ENCODE results near the gene WDR1. TPM values are rescaled to one million over a fixed set of nuclear protein-coding genes. Genes with fewer than 3 reads are reported as not detected.

WDR1 gene
- total RNA-seq, 1 experiment from 2014 or later, result 383 TPM

DNA sequence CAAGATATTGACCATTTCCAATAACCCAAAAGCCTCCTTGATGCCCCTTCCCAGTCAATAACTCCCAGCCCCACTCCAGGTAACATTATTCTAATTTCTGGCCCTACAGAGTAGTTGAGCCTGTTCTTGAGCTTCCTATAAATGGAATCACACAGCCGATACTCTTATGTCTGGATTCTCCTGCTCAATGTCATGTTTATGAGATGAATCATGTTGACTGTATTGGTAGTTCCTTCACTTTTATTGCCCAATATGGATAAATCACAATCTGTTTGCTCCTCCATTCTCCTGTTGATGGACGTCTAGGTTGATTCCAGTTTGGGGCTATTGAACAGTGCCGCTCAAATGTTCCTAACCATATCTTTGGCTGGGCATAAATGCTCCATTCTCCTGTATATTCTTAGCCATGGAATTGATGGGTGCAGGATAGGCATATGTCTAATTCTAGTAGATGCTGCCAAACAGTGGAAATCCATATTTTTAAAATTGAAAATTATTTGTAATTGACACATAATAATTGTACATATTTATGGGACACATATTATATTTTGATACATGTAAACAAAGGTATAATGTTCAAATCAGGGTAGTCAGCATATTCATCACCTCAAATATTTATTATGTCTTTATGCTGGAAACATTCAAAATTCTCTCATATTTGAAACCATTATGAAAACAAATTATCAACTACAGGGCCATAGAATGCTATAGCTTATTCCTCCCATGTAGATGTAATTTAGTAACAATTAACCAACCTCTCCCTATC, 54.8 kb downstream of the WDR1 start:
- in situ Hi-C loops (cut with HindIII; ENCODE audit: low sequenced_read_pairs), result no loop called here
- no peak for DNase-seq (ENCODE audit: low spot score)

DNA sequence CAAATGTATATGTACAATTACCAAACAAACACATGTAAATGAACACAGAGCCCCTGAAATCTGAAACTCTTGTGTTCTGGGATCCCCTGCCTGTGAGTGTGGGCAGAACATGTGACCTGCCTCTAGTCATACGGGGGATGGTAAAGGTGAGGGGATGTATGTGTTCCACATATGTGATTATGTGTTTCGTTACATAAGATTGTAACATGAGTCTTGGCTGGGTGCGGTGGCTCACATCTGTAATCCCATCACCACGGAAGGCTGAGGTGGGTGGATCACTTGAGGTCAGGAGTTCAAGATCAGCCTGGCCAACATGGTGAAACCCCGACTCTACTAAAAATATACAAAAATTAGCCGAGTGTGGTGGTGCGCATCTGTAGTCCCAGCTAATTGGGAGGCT, 58.2 kb downstream of the WDR1 start:
- no peak for DNase-seq (ENCODE audit: low spot score)
- in situ Hi-C loops (cut with HindIII; ENCODE audit: low sequenced_read_pairs), result no loop called here

DNA sequence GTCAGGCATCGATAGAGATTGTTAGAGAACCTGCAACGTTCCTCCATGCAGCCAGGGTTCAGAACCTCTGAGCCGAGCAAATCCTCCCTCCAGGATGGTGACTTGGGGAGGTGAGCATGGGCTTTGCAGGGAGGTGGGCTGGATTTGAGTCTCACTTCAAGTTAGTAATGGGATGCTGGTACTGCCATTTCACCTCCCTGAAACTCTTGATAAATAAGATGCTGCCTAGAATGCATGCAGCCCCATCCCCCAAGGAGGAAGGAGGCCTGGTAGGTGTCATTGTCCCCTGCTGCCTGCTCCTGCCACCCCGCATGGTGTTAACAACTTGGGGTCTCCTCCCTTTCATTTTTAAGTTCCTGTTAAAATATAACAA, 59.6 kb downstream of the WDR1 start:
- DNase-seq (ENCODE audit: low spot score), result no peak
- in situ Hi-C loops (cut with HindIII; ENCODE audit: low sequenced_read_pairs), result no loop called here

GRCh38 chr4:10056334-10057022, 60.1 kb downstream of the WDR1 start:
- in situ Hi-C loops (cut with HindIII; ENCODE audit: low sequenced_read_pairs), result no loop called here
- no peak for DNase-seq (ENCODE audit: low spot score)

GRCh38 chr4:10055871-10056270, 60.7 kb downstream of the WDR1 start:
- in situ Hi-C loops (cut with HindIII; ENCODE audit: low sequenced_read_pairs), result no loop called here
- no peak for DNase-seq (ENCODE audit: low spot score)

DNA sequence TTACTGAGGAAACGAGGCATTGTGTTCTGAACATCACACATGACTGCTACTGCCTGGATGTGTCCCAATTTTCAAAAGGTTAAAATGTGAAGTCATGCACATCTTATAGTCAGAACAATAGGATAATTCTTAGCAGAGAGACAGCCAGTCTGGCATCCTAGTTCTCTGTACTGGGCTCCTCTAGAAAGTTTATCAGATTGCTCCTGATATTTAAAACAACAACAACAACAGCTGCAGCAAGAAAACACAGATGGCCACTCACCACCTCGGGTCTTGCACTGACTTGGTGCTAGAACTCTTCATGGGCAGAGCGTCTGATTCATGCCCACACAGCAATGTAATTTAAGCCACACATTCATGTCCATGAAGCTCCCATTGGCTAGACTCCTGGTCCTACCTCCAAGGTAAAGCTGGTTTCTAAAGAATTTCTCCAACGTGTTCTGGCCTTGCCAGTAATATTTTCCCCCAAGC, 62.0 kb downstream of the WDR1 start:
- no peak for DNase-seq (ENCODE audit: low spot score)
- in situ Hi-C loops (cut with HindIII; ENCODE audit: low sequenced_read_pairs), result no loop called here

GRCh38 chr4:10053635-10054453, 62.8 kb downstream of the WDR1 start:
- in situ Hi-C loops (cut with HindIII; ENCODE audit: low sequenced_read_pairs), result no loop called here
- DNase-seq (ENCODE audit: low spot score), result no peak

DNA sequence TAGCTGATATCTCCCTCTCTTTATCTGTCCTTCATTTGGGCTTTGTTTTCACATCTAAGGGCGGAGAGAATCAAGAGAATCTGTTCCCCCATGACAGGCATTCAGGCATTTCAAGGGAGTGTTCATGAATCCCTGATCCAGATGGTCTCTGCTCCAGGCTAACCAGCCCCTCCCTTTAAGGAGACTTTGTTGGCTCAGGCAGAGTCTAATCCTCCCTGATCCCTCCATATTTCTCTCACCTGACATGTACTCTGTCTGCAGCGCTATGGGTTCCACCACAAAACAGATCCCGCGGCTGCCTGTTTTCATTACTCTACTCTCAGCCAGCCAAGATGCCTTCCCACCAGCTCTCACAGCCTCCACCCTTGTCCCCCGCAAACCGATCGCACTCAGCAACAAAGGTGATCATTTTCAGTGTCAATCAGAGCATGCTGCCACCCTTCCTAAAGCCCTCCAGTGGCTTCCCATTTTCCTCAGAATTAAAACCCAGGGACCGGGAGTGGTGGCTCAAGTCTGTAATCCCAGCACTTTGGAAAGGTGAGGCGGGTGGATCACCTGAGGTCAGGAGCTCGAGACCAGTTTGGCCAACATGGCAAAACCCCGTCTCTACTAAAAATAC, 65.0 kb downstream of the WDR1 start:
- DNase-seq (ENCODE audit: low spot score), result no peak
- in situ Hi-C loops (cut with HindIII; ENCODE audit: low sequenced_read_pairs), result no loop called here

DNA sequence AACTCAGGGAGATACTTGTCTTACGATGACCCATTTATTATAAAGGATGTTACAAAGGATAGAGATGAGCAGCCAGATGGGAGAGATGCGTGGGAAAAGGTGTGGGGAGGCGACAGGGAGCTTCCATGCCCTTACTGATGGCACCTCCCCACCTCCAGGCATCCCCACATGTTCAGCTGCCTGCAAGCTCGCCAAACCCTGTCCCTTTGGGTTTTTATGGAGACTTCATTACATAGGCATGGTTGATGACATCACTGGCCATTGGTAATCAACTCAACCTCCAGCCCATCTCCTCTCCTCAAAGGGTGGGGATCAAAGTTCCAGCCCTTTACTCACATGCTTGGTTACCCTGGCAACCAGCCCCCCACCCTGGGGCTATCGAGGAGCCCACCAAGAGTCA, 65.9 kb downstream of the WDR1 start:
- in situ Hi-C loops (cut with HindIII; ENCODE audit: low sequenced_read_pairs), result no loop called here
- DNase-seq (ENCODE audit: low spot score), result no peak

DNA sequence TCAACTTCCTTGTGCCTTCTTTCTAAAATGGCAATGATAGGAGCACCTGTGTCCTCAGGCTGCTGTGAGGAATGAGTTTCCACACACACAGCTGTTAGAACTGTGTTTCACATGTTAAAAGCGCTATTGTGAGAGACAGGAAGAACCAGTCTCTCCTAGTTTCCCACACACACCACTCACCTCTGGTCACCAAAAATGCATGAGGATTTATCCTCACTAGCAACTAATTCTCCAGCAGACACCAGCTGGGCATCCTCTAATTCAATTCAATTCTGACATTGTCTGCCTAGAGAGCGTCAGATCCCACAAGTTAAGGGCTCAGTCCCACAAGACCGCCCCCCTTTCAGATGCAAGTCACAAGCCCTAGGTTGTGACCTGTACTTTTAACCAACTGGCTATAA, 66.3 kb downstream of the WDR1 start:
- no peak for DNase-seq (ENCODE audit: low spot score)
- in situ Hi-C loops (cut with HindIII; ENCODE audit: low sequenced_read_pairs), result no loop called here

DNA sequence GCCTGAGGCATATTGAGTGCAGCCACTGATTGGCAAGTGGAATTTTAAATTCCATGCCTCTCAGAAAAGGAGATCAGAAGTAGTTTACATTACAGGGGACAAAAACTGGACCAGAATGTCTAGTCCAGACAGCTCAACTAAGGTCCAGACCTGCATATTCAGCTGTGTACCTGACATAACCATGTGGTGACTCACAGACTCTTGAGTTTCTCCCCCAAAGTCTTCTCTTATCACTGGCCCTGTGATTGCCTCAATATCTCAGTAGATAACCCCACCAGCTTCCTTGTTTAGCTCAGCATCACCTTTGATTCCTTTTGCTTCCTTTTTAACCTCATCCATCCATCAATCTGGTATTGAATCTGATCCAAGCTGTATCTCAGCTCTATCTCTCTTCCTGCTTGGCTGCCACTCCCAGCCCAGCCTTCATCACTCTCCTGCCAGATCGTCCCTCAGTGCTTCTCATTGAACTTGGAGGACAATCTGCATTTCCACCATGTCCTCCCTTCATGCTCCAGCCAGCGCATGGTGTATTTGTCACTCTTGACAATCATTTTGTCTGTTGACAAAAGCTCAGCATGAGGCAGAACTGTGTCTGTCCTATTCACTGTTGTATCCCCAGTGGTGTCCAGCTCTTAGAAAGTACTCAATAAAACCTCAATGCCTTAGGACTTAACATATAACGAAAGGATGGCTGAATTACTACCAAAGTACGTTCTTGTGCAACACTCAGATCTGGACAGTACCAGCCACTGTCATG, 67.5 kb downstream of the WDR1 start:
- in situ Hi-C loops (cut with HindIII; ENCODE audit: low sequenced_read_pairs), result no loop called here
- DNase-seq (ENCODE audit: low spot score), result no peak

DNA sequence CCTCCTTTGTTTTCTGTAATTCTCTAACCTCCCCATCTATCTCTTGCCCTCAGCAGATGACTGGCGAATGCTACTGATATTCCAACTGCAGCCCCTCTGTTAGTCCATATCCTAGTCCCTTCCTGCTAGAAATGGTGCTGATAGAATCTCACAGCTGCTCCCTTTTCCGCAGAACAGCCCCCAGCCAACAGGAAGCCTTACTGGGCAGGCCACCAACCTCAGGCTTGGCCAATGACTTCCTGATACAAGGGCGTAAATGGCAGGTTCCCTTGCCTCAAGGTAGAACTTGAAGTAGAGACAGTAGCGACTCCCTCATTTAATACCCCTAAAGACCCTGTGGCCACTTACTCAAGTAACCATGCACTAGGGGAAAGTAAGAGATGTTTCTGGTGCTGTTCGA, 68.6 kb downstream of the WDR1 start:
- no peak for DNase-seq (ENCODE audit: low spot score)
- in situ Hi-C loops (cut with HindIII; ENCODE audit: low sequenced_read_pairs), result no loop called here

DNA sequence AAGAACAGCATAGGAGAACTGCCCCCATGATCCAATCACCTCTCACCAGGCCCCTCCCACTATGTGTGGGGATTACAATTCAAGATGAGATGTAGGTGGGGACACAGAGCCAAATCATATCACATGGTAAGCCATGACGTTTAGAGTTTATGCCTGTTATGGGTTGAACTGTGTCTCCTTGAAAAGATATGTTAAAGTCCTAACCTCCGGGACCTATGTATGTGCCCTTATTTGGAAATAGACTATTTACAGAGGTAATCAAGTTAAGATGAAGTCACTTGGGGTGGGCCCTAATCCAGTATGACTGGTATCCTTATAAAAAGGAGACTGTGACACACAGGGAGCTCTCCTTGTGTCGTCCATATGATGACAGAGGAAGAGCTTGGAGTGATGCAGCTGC, 70.1 kb downstream of the WDR1 start:
- DNase-seq (ENCODE audit: low spot score), result no peak
- in situ Hi-C loops (cut with HindIII; ENCODE audit: low sequenced_read_pairs), result no loop called here

DNA sequence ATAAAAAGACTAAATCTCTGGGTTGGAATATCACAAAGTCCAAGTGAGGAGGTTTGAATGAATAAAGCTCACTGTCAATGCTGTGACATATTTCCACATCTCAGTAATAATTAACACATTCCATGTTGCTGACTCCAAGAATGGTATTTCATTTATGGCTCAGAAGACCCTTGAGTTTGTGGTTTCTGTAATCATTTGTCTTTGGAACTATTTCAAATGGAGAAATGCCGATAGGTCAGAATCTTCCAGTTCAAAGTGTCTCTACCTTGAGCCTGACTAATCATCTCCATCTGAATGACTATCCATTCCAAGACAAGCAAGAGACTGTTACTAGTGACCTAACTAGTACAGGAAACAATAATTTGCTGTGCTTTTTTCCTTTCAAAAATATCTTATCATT, 71.1 kb downstream of the WDR1 start:
- in situ Hi-C loops (cut with HindIII; ENCODE audit: low sequenced_read_pairs), result no loop called here
- DNase-seq (ENCODE audit: low spot score), result no peak

DNA sequence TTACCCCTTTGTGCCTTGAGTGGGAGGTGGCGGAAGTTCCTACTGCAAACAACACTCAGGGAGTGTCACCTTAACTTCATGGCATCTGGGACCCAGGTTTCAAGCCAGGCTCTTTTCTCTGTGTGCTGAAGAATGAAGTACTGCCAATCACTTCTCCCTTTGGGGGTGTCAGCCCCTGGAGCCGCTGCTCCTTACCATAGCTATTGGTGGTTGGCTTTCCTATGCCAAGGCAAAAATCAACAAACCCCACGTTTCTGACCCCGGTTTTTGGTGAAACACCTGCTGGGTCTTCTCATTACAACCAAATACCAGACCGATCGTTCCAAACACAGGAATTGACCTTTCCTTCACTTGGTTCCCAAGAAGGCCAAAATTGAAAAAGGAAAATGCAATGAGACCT, 75.6 kb downstream of the WDR1 start:
- in situ Hi-C loops (cut with HindIII; ENCODE audit: low sequenced_read_pairs), result no loop called here

DNA sequence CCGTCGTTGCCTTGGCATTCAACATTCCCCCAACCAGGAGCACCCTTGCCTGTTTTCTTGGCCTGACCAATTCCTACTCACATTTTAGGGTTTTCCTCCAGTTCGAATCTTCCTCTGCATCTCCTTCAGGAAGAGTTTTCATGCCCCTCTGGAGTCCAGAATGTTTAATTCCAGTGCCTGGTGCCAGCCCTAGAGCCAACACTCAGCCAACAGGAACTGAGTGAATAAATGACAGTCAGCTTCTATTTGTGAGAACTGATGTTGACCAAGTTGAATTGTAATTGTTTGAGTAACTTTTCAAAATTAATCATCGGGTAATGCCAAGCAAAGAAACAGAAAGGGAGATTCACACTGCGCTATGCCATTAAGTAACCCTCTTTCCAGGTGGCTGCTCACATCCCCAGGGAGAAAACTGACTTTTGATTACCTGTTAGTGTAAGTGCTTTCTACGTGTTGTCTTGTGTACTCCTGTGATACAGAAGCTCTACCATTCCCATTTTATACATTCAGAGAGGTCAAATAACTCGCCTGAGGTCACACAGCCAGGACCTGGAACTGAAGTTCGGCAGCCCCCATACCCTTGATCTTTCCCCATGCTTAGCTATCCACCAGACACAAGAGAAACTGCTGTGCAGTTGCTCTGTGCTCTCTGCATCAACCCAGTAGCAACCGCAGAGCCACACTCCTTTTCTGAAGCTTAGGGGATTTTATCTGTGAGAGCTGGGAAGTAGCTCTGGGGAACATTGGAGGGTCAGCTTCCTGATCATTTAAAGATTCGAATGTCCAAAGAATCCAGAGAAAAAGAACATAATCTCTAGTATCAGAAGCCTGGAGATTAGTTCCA, 76.3 kb downstream of the WDR1 start:
- in situ Hi-C loops (cut with HindIII; ENCODE audit: low sequenced_read_pairs), result no loop called here
- no peak for DNase-seq (ENCODE audit: low spot score)

More for the DNA sequence above, 75.6 kb downstream of the WDR1 start:
- no peak for DNase-seq (ENCODE audit: low spot score)

GRCh38 chr4:10036807-10037342, 79.7 kb downstream of the WDR1 start:
- in situ Hi-C loops (cut with HindIII; ENCODE audit: low sequenced_read_pairs), result no loop called here

GRCh38 chr4:10035130-10035529, 81.5 kb downstream of the WDR1 start:
- DNase-seq (ENCODE audit: low spot score), result no peak
- in situ Hi-C loops (cut with HindIII; ENCODE audit: low sequenced_read_pairs), result no loop called here

More at GRCh38 chr4:10036807-10037342, 79.7 kb downstream of the WDR1 start:
- DNase-seq (ENCODE audit: low spot score), result no peak
